Activated CD4-positive, CD25-positive, alpha-beta regulatory T cell treated with anti-CD3 and anti-CD28 coated beads, Interleukin-2, amount 50 U/mL, for 24 hours (primary cell): ENCODE measurements around the gene IKZF2.

Source experiments
- ATAC-seq, 2 donors: fragments of 150-1000 bp; cut with Tn5 transposase; one replicate each; pipeline ENCODE4 v1.10.0; 2021; ENCODE audit warnings: mild to moderate bottlenecking in 1 of 2, moderate library complexity in 1 of 2

Gene IKZF2

GRCh38 chr2:212953170-212953920, 198.1 kb downstream of the IKZF2 start:
- ATAC-seq = peak; percentile 54 to 57

GRCh38 chr2:212949786-212950185, 201.6 kb downstream of the IKZF2 start:
- no peak for ATAC-seq
